B cell (primary cell): ENCODE data around the gene FXYD1. TPM values are rescaled to one million over a fixed set of nuclear protein-coding genes. Genes with fewer than 3 reads are reported as not detected.

ENCODE experiments used
- ATAC-seq: fragments of 200-7000 bp; cut with Tn5 transposase; one replicate; pipeline ENCODE4 v1.10.0; 2021; ENCODE audit warnings: low read depth, mild to moderate bottlenecking, moderate number of reproducible peaks, moderate library complexity
- CTCF ChIA-PET: fragments of 350-600 bp; sonication (Branson Sonifier 250); formaldehyde crosslinking; loops from one replicate; lab custom pipeline; 2021; ENCODE audit warnings: antibody characterized with exemption, inconsistent platforms; lab: Charles Lee
- POLR2A ChIA-PET: fragments of 350-600 bp; sonication (Branson Sonifier 250); formaldehyde crosslinking; loops from one replicate; lab custom pipeline; 2021; ENCODE audit warnings: antibody characterized with exemption; lab: Charles Lee
- DNase-seq: peaks from one replicate; pipeline ENCODE4 v3.0.0; 2013
- H2AFZ ChIP-seq: 2 replicates; pipeline ENCODE4 v1.6.1; 2012; ENCODE audit warnings: mild to moderate bottlenecking, low read depth, low read length; ENCODE audit not compliant: insufficient read depth, poor library complexity, severe bottlenecking
- H3K27ac ChIP-seq, 2 donors: 1 replicate in 1 of 2; 2 replicates in 1 of 2; pipeline ENCODE4 v1.5.1; 2012 to 2013; ENCODE audit warnings: low read length in 2 of 2, mild to moderate bottlenecking in 2 of 2, moderate library complexity in 1 of 2
- H3K27me3 ChIP-seq, 4 experiments: fragments of 200-600 bp in 1 of 4; sonication (generic) in 1 of 4; replicated peaks in 1 of 4; 1 replicate in 2 of 4; 2 replicates in 2 of 4; pipeline versions ENCODE4 v1.6.1 to v1.7.0; 2013 to 2016; ENCODE audit warnings: low read length in 3 of 4, mild to moderate bottlenecking in 2 of 4, mixed read lengths in 1 of 4, moderate library complexity in 1 of 4; ENCODE audit not compliant: insufficient read depth in 4 of 4, control insufficient read depth in 3 of 4; ENCODE audit errors: control extremely low read depth in 1 of 4
- H3K36me3 ChIP-seq, 2 experiments: replicated peaks in 1 of 2; 1 replicate in 1 of 2; 2 replicates in 1 of 2; pipeline versions ENCODE4 v1.6.1 to v1.7.1; 2013; ENCODE audit warnings: low read length in 1 of 2; ENCODE audit not compliant: insufficient read depth in 2 of 2, control insufficient read depth in 1 of 2; ENCODE audit errors: control extremely low read depth in 1 of 2, extremely low read depth in 1 of 2
- H3K4me1 ChIP-seq, 2 donors: fragments of 200-600 bp in 1 of 2; sonication (generic) in 1 of 2; 1 replicate in 1 of 2; 2 replicates in 1 of 2; pipeline versions ENCODE4 v1.5.1 to v1.6.1; 2013 to 2017; ENCODE audit warnings: low read length in 2 of 2; ENCODE audit not compliant: control insufficient read depth in 2 of 2, insufficient read depth in 2 of 2
- H3K4me2 ChIP-seq: replicated peaks from 2 replicates; pipeline ENCODE3; 2012; ENCODE audit warnings: mild to moderate bottlenecking, low read depth, low read length; ENCODE audit not compliant: poor library complexity, severe bottlenecking
- H3K4me3 ChIP-seq, 5 experiments: fragments of 200-600 bp in 1 of 5; sonication (generic) in 1 of 5; 1 replicate in 3 of 5; 2 replicates in 2 of 5; pipeline versions ENCODE4 v1.5.1 to v1.7.0; 2011 to 2016; ENCODE audit warnings: low read length in 4 of 5, mild to moderate bottlenecking in 4 of 5, low read depth in 2 of 5, control low read depth in 1 of 5, moderate library complexity in 1 of 5; ENCODE audit not compliant: insufficient read depth in 1 of 5; ENCODE audit errors: control extremely low read depth in 1 of 5, extremely low read depth in 1 of 5
- H3K79me2 ChIP-seq: fragments of 200-600 bp; sonication (generic); one replicate; pipeline ENCODE4 v1.6.0; 2016; ENCODE audit warnings: low read length; ENCODE audit not compliant: control insufficient read depth, insufficient read depth
- H3K9ac ChIP-seq: fragments of 200-600 bp; sonication (generic); 2 replicates; pipeline ENCODE4 v1.6.1; 2017; ENCODE audit warnings: mild to moderate bottlenecking, low read length, moderate library complexity
- H3K9me3 ChIP-seq, 3 donors: one replicate each; pipeline versions ENCODE4 v1.6.1 to v1.7.1; 2013; ENCODE audit warnings: low read length in 2 of 3; ENCODE audit not compliant: control insufficient read depth in 2 of 3, insufficient read depth in 1 of 3; ENCODE audit errors: control extremely low read depth in 1 of 3
- H4K20me1 ChIP-seq: 2 replicates; pipeline ENCODE4 v1.6.0; 2012; ENCODE audit warnings: mild to moderate bottlenecking, low read length; ENCODE audit not compliant: insufficient read depth, control insufficient read depth, poor library complexity, severe bottlenecking
- H3K27ac Mint-ChIP-seq: one replicate; pipeline ENCODE4 v1.8.0; 2021; ENCODE audit warnings: mixed read lengths
- H3K27me3 Mint-ChIP-seq: one replicate; pipeline ENCODE4 v1.8.0; 2021; ENCODE audit warnings: mixed read lengths
- H3K4me1 Mint-ChIP-seq: one replicate; pipeline ENCODE4 v1.8.0; 2021; ENCODE audit warnings: mixed read lengths
- H3K4me3 Mint-ChIP-seq: one replicate; pipeline ENCODE4 v1.8.0; 2021; ENCODE audit warnings: mixed read lengths
- H3K9me3 Mint-ChIP-seq: one replicate; pipeline ENCODE4 v1.8.0; 2022; ENCODE audit warnings: mixed read lengths; ENCODE audit not compliant: insufficient read depth
- EZH2 ChIP-seq: IDR thresholded peaks from 2 replicates; pipeline ENCODE4 v1.6.1; 2012; ENCODE audit warnings: borderline replicate concordance, low read depth, mild to moderate bottlenecking, moderate library complexity, low read length; ENCODE audit not compliant: insufficient read depth, poor library complexity, severe bottlenecking
- WGBS: methylation state at CpG from one replicate; pipeline ENCODE4 v1.1.5; 2013; ENCODE audit warnings: missing lambda C conversion rate; ENCODE audit not compliant: insufficient coverage; 5-methylcytosine and 5-hydroxymethylcytosine counted together
- intact Hi-C: fragments of 100-400 bp; cut with micrococcal nuclease; formaldehyde crosslinking; loops from one replicate; pipeline ENCODE4 v1.10.0; 2022
- polyA plus RNA-seq: library from polyadenylated mRNA; depleted of rRNA; stranded (reverse); fragments of >200 nt; gene quantifications from 2 replicates; pipeline ENCODE4 v1.2.3, GENCODE V29; 2012
- total RNA-seq, 2 donors: library from RNA; stranded (reverse); fragments of 120-200 nt in 1 of 2; gene quantifications; 1 replicate in 1 of 2; 2 replicates in 1 of 2; pipeline versions ENCODE4 v1.2.3 to v1.2.4, GENCODE V29; 2013 to 2022
- TF ChIP-seq, protein P1 (sequence below): fragments of 200-600 bp; IDR thresholded peaks from one replicate; pipeline ENCODE4 v1.8.0; 2022; ENCODE audit warnings: antibody characterized with exemption, mild to moderate bottlenecking

FXYD1 gene
- total and polyA plus RNA-seq, 2 donors (not counting 1 experiment from before 2014, with no cell fraction given): 3.1 to 4.7 TPM

DNA sequence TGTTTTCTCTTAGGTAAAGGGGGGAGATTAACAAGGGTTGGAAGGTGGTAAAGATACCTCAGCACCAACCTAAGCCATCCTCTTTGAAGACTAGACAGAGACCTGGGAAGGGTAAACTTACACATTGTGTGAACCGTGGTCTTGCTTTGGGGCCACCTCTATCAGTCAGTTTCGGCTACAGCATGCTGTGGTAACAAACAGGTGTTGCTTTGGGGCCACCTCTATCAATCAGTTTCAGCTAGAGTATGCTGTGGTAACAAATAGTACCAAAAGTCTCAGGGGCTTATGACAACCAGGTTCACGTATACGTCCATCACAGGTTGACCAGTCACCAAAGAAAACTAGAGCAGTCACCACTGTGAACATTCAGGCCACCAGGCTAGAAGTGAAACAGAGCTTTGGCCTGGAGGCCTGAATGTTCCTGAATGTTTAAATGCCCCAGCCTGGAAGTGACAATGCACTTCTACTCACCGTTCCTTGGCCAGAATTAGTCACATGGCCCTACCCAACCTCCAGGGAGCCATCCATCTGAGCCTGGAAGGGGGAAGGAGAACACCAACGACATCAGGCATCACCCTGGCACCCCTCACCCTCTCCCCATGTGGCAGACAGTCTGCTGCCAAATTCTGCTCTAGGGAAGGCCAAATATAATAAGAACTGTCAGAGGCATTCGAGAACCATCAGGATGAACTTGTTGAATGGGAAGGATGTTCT is 8.3 kb downstream of the FXYD1 start:
- Mint-ChIP-seq H3K27me3 (no peaks in the 10 kb centered on the region), H3K27ac (no peak overlapping the region)

DNA sequence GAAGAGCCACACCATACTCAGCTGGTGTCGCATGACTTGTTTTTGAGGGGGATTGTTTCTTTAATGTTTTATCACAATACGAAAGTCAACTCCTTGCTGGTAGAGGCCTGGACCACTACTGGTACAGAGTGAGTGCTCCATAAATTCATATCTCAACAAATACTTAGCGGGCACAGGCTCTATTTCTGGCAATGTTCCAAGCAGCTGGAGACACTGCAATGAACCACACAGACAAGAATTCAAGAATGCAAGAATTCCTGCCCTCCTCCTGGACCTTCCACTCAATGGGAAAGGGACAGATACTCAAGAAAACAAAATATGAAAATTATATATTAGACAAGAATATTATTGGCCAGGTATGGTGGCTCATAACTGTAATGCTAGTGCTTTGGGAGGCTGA is 10.8 kb downstream of the FXYD1 start:
- H3K27me3 ChIP-seq: peaks cover 0 to 3% (median 0%) of the 10 kb centered on the region in 4 experiments
- no peak overlapping the region for H3K4me3 Mint-ChIP-seq
- H3K79me2 ChIP-seq: peaks cover 14% of the 10 kb centered on the region
- ATAC-seq: no peak
- no peak overlapping the region for H3K4me3 ChIP-seq
- no peaks in the 10 kb centered on the region for H3K27me3 Mint-ChIP-seq
- no peak for DNase-seq
- TF ChIP-seq, protein P1, sequence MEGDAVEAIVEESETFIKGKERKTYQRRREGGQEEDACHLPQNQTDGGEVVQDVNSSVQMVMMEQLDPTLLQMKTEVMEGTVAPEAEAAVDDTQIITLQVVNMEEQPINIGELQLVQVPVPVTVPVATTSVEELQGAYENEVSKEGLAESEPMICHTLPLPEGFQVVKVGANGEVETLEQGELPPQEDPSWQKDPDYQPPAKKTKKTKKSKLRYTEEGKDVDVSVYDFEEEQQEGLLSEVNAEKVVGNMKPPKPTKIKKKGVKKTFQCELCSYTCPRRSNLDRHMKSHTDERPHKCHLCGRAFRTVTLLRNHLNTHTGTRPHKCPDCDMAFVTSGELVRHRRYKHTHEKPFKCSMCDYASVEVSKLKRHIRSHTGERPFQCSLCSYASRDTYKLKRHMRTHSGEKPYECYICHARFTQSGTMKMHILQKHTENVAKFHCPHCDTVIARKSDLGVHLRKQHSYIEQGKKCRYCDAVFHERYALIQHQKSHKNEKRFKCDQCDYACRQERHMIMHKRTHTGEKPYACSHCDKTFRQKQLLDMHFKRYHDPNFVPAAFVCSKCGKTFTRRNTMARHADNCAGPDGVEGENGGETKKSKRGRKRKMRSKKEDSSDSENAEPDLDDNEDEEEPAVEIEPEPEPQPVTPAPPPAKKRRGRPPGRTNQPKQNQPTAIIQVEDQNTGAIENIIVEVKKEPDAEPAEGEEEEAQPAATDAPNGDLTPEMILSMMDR: no peak
- no peak for TF ChIP-seq EZH2
- H3K4me1 ChIP-seq: peaks cover 6 to 16% of the 10 kb centered on the region in 2 donors
- ChIA-PET POLR2A (no interaction called here), CTCF (interaction anchor here (1.1 to 6.6 kb wide), 2 partner anchors 7 to 90 kb away, joined by 3 to 77 read pairs; partner anchors contain the start of gene FXYD7)
- no peak overlapping the region for H3K4me2 ChIP-seq
- H3K27ac ChIP-seq: no peak overlapping the region
- 100% methylated on average over 1 of the region's 3 CpGs for WGBS
- H2AFZ ChIP-seq: no peak overlapping the region
- H3K9me3 ChIP-seq: no peaks in the 10 kb centered on the region
- no peaks in the 10 kb centered on the region for H3K9me3 Mint-ChIP-seq
- no peaks in the 10 kb centered on the region for H3K36me3 ChIP-seq
- no peak overlapping the region for H3K9ac ChIP-seq
- intact Hi-C loops: loop anchor here (10.0 kb wide), 2 partner anchors 175 to 345 kb away; partner anchors contain the start of genes CD22 and KRTDAP
- H4K20me1 ChIP-seq: no peaks in the 10 kb centered on the region
- peaks cover 20% of the 10 kb centered on the region for H3K4me1 Mint-ChIP-seq
- H3K27ac Mint-ChIP-seq: no peak overlapping the region

More for the DNA sequence above, 8.3 kb downstream of the FXYD1 start:
- intact Hi-C loops: loop anchor here (10.0 kb wide), 2 partner anchors 178 to 348 kb away; partner anchors contain the start of genes CD22 and KRTDAP
- Histone ChIP-seq H3K4me1 (peaks cover 16 to 21% of the 10 kb centered on the region in 2 donors), H3K4me3 (no peak overlapping the region), H3K9me3 (no peaks in the 10 kb centered on the region), H3K9ac (no peak overlapping the region), H4K20me1 (no peaks in the 10 kb centered on the region), H3K27me3 (peaks cover 0 to 10% (median 3%) of the 10 kb centered on the region in 4 experiments), H3K79me2 (no peaks in the 10 kb centered on the region), H3K36me3 (no peaks in the 10 kb centered on the region), H3K27ac (no peak overlapping the region), H3K4me2 (no peak overlapping the region), H2AFZ (no peak overlapping the region)
- ChIA-PET CTCF (interaction anchor here (1.0 to 6.1 kb wide), 3 partner anchors 16 to 70 kb away, joined by 3 to 64 read pairs (median 3); no protein-coding TSS in a partner anchor), POLR2A (no interaction called here)
- Mint-ChIP-seq H3K4me1 (peaks cover 22% of the 10 kb centered on the region), H3K9me3 (no peaks in the 10 kb centered on the region), H3K4me3 (no peak overlapping the region)
- DNase-seq (no peak), ATAC-seq (no peak)
- 76% methylated on average over 3 of the region's 7 CpGs for WGBS
- TF ChIP-seq EZH2: no peak
- TF ChIP-seq, protein P1: no peak
